GM19328 (cell line): ENCODE results near the gene MAPK7.
A peak's percentile ranks its signal among the peaks of the same experiment; 100 is the strongest.

Experiments
- ATAC-seq: cut with Tn5 transposase; IDR thresholded peaks from one replicate; pipeline ENCODE4 v1.9.1; 2021; ENCODE audit warnings: mild to moderate bottlenecking, moderate library complexity; ENCODE audit not compliant: unreplicated experiment

The MAPK7 gene

DNA sequence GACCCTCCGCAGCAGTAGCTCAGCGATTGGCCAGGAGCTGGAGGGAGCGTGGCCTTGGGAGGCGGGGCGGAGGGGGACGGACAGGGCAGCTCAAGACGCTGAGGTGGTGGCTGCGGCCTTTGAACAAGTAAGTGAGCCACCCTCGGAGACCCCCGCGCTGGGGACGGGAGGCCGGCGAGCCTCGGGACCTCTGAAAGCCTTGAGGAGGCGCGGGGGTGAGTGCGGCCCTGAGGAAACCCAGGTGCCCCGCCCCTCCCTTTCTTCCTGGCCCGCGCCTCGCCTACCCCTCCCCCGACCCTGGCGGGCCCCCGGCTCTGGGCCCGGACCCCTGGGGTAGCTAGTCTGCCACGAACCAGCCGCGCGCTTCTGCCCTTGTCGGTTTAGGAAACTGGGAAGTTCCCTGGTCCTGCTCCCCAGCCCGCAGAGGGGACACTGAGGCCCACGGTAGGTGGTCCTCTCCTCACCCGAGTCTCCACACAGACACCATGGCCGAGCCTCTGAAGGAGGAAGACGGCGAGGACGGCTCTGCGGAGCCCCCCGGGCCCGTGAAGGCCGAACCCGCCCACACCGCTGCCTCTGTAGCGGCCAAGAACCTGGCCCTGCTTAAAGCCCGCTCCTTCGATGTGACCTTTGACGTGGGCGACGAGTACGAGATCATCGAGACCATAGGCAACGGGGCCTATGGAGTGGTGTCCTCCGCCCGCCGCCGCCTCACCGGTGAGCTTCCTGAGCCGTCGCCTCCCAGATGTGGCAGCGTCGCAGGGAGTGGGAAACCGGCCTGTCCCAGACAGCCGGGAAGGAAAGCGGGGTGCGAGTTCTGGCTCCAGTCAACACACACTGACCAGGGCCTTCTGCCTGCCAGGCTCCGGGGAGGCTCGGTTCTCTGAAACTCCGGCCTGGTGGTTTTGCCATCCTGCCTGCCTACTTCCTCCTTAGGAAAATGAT lies at the start of gene MAPK7:
TSS of gene MAPK7 (plus strand) at position 83 of the 945 bp plus-strand sequence. CDS start at position 486, 403 bp downstream.
- peak; percentile 13 for ATAC-seq

DNA sequence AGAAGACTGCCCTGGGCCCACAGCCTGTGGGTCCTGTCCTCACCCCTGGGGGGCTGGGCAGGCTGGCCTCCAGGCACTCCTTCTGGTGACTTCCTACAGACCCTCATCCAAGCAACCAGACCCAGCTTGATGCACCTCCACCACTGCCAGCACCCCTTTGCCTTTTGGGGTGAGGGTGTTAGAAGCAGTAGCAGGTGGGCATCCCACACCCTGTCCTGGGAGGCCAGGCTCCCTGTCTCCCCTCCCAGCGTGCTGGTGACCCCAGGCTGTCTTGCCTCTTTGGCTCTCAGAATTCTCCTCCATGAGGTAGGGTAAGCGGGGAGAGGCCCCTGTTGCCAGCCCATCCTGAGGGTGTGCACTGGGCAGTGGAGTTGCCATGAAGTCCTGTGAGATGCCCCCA lies 49.2 kb upstream of the MAPK7 start:
- ATAC-seq = no peak

DNA sequence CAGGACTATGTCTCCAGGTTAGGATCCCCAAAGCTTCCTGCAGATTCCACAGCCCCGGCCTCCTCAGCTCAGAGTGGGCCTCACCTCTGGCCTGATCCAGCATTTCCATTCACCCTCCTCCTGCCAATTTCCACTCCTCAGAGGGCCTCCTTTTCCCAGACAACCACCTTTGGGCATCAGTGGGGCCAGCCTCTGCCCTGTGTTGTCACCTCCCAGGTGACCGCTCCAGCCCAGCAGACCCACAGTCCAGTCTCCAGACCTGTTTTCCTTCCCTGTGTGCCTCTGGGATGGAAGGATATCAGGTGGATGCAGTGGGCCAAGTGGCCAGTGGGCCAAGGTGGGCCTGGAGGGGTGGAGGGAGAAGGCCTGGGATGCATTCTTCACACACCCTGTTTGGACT lies 48.5 kb upstream of the MAPK7 start:
- no peak for ATAC-seq

DNA sequence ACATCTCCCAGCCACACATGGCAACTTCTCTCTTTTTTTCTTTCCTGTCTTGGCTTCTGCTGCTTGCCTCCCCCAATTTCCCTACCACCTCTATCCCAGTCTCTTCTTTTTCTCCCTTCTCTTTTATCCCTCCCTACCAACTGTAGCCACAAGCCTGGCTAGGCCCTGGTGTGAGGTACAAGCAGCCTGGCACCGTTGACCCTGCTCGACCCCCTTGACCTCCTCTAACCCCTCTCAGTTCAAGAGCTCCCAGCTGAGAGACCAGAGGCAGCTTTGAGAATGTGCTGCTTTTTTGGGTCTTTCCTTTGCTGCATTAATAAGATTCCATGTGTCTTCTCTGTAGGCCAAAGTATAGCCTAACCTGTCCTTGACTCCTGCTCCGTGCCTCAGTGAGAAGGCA lies 48.0 kb upstream of the MAPK7 start:
- ATAC-seq = no peak

DNA sequence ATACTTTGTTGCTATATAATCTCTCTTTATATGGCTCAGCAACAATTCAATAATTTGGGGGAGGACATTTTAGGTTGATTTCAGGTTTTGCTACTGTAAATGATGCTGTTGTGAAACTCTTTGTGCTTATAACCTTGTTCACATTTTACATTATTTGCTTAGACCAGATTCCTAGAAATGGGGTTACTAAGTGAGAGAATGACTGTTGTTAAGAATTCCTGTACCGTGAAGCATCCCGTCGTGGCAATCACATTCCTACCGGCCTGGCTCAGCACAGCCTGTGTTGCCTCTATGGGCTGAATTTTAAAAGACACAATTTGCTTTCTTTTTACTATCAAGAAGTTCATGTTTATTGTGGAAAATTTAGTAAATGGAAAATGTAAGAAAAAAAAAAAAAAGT lies 47.2 kb upstream of the MAPK7 start:
- ATAC-seq = no peak

DNA sequence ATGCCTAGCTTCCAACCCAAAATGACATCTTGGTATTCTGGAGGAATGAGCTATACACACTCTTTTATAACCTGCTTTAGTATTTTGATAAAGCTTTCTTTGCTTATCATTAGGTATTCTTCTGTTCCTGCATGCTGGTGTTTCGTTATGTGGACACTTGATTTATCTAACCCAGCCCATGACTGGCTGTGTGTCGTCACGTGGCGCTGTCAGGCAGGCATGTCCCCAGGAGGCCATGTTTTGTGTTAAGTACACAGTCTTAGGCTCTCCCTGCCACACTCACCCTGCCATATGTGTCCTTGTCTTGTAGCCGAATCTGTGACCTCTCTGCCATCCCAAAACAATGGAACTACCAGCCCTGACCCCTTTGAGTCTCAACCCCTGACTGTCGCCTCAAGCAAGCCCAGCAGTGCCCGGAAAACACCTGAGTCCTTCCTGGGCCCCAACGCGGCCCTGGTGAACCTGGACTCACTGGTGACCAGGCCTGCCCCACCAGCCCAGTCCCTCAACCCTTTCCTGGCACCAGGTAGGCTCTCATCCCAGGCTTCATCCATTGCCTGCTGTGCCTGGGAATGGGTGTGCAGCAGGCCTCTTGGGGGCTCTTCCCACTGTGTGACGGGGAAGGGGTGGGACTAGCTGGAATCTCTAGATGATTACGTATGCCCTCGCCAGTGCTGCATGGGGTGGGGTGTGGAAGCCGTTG lies 46.6 kb upstream of the MAPK7 start:
- no peak for ATAC-seq

DNA sequence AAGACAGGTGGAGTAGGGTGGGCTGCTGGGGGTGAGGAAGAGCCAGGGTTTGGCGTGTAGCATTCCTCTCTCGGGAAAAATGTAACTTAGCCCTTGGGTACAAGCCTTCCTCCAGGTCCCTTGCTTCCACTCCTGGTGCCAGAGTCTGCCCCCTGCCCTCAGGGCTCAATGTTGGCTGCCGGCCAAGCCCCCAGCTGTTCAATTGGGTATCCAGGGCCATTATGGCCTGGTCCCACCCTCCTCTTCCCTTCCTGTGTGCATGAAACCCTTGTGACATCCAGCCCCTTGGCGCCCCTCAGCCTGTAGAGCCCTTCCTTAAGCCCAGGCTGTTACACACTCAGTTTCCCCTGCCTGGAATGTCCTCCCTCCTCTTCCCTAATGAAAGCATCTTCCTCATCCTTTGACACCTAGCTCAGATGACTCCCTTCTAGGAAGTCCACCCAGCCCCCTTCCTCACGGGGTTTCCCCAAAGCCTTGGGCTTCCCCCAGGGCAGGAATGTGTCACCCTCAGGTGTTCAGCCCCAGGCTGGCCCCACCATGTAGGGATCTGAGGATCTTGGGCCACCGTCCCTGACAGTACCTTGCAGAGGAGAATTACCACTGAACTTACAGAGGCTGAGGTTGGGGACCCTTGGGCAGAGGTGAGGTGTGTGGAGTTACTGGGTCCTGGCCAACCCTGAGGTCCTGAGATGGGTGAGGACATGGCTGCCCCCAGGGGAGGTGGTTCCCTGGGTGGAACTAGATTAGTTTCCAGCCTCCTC lies 45.7 kb upstream of the MAPK7 start:
- ATAC-seq = no peak

DNA sequence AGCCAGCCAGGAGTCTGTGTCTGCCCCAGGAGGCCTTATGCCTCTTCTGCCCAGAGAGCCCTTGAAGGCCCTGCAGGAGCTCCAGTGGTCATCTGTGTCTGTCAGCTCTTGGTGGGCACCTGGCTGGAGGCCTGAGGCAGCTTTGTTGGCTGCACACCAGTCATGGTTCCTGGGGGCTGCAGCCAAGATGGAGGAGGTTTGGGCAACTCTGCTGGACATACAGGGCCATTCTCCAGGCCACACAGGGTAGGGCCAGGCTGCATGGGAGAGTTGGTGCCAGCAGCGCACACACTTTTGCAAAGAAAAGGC lies 45.2 kb upstream of the MAPK7 start:
- no peak for ATAC-seq

DNA sequence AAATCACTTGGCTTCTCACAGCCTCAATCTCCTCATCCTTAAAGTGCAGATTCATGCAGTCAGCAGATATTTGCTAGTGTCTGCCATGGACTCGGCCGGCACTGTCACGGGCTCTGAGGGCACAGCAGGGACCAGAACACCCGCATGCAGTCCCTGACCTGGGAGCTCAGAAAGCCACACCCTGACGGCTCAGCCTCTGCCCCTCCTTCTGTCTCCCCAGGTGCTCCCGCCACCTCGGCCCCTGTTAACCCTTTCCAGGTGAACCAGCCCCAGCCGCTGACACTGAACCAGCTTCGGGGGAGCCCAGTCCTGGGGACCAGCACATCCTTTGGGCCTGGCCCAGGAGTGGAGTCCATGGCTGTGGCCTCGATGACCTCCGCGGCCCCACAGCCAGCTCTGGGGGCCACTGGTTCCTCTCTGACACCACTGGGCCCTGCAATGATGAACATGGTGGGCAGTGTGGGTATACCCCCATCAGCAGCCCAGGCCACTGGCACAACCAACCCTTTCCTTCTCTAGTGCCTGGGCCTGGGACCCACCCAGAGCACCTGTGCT lies 44.5 kb upstream of the MAPK7 start:
- no peak for ATAC-seq

DNA sequence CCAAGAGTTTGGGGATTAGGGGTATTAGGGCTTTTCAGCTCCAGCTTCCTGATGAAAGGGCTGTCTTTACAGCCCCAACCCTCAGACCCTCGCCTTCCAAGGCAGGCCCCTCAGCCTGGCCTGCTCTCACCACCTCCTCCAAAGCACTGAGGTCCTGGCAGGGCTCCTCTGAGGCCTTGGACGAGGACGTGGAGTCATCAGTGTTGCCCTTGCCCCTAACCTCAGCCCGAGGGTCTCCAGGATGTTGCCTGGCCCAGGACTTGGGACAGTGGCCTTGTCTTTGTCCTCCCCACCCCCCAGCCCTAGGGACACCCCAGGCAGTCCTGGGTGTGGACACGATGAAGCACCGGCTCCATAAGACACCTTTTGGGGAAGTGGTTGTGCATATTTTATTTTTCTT lies 44.0 kb upstream of the MAPK7 start:
- ATAC-seq = no peak

DNA sequence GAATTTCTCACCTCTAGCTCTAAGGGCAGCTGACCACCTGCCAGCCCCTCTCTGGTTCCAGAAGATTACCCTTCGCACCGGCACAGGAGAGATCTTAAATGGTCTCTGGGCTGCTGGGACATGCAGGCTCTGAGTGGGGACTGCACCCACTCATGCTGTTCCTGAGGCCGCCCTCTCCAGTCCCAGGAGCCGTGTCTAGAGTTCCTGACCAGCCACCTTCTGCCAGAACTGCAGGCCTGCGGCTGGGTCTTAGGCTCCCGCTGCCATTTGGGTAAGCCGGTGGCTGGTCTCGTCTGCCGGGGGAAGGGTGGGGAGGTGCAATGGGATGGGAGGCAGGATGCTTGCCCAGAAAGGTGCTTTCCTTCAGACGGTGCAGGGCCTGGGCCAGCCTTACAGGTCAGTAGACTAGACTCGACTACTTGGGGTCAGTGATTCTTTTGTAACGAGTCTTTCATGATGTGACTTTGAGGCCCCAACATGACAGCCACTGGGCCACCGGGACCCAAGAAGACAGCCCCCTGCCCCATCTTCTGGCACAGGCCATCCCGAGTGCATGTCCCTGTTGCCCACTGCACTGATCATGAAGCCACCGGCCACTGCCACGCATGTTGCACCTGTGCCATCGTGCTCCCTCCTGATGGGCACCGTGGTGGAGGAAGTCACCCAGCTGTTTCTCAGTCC lies 42.2 kb upstream of the MAPK7 start:
- no peak for ATAC-seq

DNA sequence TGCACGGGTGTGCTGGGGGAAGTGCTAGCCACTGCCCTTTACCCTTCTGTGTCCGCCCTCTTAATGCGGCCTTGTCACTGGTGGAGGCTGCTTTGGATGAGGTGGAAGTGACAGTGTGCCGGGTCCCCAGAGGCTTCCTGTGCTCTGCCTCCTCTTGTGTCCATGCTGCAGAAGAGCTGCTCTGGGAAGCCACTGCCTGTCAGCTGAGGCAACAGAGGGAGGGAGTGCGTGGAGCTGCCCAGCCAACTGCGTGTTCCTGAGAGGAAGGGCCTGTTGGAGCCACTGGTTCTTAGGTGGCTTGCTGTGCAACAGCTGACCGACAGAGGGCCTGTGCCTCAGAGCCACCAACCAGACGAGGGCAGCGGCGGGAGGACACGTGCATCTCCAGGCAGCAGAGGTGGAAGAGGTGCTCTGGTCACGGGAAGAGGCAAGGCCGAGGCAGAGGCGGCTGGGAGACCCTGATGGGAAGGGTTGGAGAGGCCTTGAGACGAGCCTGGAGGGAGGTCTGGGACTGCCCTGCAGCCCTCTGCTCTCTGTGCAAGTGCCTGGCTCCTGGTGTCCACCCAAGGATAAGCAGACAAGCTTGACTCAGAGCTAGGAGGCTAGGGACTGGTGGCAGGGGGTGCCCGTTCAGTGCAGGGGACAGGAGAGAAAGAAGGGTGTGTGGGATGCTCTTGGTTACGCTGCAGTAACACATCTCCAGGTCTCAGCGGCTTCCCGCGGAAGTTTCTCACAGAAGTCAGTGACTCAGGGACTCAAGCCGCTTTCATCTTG lies 41.2 kb upstream of the MAPK7 start:
- no peak for ATAC-seq

DNA sequence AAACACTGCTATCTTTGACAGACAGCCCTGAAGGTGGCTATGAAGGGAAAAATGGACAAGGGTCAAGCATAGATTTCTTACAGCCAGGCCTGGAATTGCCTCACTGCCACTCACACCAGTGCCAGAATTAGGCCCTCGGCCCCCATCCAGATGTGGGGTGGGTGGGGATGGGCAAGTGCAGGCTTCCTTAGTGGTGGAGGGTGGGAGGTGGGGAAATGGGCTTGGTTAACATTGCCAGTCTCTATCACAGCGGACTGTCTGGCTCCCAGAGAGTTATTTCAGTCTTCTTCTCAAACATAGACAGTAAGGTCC lies 40.6 kb upstream of the MAPK7 start:
- no peak for ATAC-seq

DNA sequence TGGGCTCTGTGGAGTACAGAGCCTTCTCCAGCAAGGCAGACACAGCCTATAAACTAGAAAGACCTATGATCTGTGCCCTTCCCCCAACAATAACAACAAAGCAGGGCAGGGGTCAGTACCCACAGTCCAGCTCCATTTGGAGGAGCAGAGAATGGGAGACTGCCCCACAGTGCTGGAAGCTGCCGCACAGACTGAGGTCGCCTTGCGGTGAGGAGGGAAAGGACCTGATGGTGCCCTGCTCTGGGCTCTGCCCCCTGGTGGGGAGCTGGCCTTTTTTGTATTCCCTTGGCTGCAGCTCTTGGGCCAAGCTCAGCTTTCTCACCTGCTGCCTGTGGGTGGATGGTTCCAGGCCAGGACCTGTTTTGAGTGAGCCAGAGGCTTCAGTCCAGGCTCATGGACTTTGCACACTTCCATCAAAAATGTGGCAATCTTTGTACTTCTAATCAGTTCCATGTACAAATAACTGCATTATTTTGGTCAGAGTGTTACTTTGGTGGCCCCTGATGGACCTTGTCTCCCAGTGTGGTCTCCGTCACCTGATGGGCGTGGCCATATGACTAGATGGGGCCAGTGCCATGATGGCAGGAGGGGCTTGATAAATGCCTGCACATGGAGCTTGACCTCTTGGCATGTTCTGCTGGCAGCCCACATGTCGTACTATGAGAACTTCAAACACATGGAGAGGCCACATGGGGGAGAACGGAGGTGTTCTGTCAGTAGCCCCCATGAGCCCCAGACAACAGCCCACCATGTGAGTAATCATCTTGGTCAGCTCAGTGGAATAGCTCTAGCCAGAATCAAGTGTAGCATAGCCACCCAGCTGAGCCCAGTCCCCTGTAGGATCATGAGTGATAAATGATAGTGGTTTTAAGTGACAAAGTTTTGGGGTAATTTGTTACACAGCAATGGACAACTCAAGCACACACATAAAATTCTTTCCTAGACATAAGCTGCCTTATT lies 40.0 kb upstream of the MAPK7 start:
- ATAC-seq = no peak

DNA sequence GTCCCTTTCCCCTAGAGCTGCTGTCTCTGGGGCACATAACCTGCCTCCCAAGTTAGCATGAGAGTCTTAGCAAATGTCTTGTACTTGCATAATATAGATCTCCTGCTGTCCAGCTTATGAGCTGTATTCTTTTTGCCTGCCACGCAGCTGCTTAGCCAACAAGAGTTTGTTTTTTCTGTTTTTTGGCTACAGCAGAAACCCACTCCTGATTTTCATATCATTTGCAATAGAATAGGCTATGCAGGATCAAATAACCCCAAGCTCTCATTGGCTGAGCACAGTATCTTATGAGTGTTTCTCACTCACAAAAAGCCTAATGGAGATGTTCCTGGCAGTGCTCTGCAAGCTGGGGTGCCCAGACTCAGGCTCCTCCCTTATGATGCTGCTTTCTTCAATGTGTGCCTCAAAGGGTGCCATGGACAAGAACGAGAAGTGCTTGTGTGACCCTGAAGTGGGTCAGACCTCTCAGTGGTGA lies 38.9 kb upstream of the MAPK7 start:
- ATAC-seq = no peak

DNA sequence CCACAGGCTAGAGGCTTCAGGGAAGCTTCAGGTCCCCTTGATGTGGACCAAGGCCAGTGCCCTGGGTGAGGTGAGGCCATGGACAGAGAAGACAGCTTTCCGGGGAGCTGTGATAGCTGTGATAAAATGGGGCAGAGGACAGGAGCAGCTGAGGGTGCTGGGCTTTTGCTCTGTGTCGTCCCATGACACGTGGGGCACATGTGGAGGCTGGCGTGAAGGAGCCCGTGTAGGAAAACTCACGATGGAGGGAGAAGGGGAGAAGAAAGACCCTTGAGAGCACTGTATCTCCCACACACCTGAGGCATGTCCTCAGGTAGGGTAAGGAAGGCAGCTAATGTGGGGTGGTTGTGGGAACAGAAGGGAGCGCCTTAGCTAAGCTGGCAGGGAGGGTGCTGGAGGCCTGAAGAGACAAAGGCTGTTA lies 37.1 kb upstream of the MAPK7 start:
- no peak for ATAC-seq

DNA sequence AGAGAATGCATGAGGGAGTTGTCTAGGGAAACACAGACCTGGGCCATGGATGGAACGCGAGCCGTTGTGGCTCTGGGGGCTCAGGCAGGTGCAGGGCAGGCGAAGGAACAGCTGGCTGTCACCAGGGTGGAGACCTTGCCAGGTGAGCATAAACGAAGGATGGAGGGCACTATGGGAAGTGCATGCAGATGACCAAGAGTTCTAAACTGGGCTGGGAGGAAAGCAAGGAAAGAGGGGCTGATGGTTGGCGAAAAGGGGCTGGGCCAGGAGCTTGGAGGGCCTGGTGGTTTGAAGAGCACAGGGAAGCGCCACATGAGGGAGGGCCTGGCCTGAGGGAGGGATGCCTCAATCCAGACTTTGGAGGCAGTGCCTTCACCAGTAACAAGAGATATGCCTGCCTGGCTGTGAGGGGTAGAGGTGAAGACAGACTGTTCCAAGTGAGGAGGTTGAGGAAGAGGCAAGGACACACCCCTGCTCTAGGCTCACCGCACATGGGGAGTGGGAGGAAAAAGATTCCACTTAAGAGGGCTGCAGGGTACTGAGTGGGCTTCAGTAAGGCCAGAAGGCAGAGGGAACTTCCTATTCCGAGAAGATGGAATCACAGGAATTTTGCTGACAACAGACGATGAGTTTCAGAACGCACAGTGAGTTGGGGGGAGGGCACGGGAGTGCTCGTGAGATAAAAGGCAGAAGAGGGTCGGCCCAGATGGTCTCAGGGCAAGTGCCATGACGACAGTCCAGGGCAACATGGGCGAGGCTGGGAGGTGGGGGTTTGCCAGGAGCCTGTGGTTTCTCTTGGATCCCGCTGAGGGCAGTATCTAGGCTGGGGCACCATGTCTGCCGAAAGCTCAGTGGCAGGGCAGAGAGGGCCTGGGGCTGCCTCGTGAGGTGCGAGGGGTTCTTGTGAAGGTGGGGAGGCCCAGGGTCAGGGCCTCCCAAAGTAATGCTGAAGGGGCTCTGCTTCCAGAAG lies 36.4 kb upstream of the MAPK7 start:
- ATAC-seq = no peak
